HEK293T (cell line): ENCODE measurements around the gene REXO5.

Source experiments
- BHLHE40 ChIP-seq: fragments of 450-650 bp; IDR thresholded peaks from 2 replicates; pipeline ENCODE4 v1.6.1; 2016; ENCODE audit warnings: mild to moderate bottlenecking, moderate library complexity, borderline replicate concordance
- CTBP1 ChIP-seq: fragments of 450-650 bp; IDR thresholded peaks from 2 replicates; pipeline ENCODE4 v1.6.1; 2016; ENCODE audit warnings: borderline replicate concordance
- ELF4 ChIP-seq: fragments of 450-650 bp; IDR thresholded peaks from 2 replicates; pipeline ENCODE4 v1.6.1; 2017; ENCODE audit warnings: antibody characterized with exemption
- FOXA1 ChIP-seq: fragments of 450-650 bp; IDR thresholded peaks from 2 replicates; pipeline ENCODE4 v1.6.1; 2016; ENCODE audit warnings: mild to moderate bottlenecking
- FOXM1 ChIP-seq: fragments of 450-650 bp; IDR thresholded peaks from 2 replicates; pipeline ENCODE4 v1.6.1; 2017; ENCODE audit warnings: mild to moderate bottlenecking, borderline replicate concordance
- HDGF ChIP-seq: fragments of 450-650 bp; IDR thresholded peaks from 2 replicates; pipeline ENCODE4 v1.6.1; 2017; ENCODE audit warnings: antibody characterized with exemption, borderline replicate concordance
- L3MBTL2 ChIP-seq: fragments of 450-650 bp; conservative IDR thresholded peaks from 2 replicates; pipeline ENCODE4 v1.6.1; 2016; ENCODE audit warnings: mild to moderate bottlenecking
- SP1 ChIP-seq: fragments of 450-650 bp; IDR thresholded peaks from 2 replicates; pipeline ENCODE4 v1.6.1; 2017
- SUZ12 ChIP-seq: fragments of 450-650 bp; IDR thresholded peaks from 2 replicates; pipeline ENCODE4 v1.6.1; 2016; ENCODE audit warnings: mild to moderate bottlenecking

- TF ChIP-seq SUZ12, result no peak
- TF ChIP-seq FOXM1, result no peak
- no peak for TF ChIP-seq L3MBTL2
- TF ChIP-seq FOXA1, result no peak
- no peak for TF ChIP-seq BHLHE40
- TF ChIP-seq CTBP1, result no peak
- no peak for TF ChIP-seq SP1
- no peak for TF ChIP-seq HDGF
- TF ChIP-seq ELF4, result no peak
Observed at GRCh38 chr16:20851601-20852000, 45.3 kb downstream of the REXO5 start.
